D341Med (cell line): Measurements from ENCODE around the gene PRM1.

Experiments used
- DNase-seq: peaks from one replicate; pipeline ENCODE4 v3.0.0; 2012; ENCODE audit warnings: low spot score

The PRM1 gene

GRCh38 chr16:11253995-11254912 lies 26.9 kb downstream of the PRM1 start:
- no peak for DNase-seq

- DNase-seq, result no peak
Measured at GRCh38 chr16:11253009-11253994, 27.8 kb downstream of the PRM1 start.

DNA sequence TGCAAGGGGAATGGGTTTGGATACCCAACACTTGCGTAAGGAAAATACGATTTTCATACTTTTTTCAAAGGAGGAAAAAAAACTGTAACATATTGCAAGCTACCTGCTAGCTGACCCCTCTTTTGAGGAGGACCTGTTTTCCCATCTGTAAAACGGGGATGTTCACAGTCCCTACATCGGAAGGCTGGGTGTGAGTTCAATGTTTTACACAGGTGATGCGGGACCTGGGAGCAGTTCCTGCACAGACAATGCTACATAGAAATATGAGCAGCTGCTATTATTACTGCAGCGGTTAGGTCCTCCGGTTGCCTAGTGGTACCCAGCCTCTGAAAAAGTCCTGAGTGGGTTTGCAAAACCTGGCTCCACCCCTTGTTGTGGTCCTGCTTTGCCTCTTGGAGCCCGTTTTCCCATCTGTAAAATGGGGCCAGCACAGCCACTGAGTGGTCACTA lies 28.6 kb downstream of the PRM1 start:
- no peak for DNase-seq

DNA sequence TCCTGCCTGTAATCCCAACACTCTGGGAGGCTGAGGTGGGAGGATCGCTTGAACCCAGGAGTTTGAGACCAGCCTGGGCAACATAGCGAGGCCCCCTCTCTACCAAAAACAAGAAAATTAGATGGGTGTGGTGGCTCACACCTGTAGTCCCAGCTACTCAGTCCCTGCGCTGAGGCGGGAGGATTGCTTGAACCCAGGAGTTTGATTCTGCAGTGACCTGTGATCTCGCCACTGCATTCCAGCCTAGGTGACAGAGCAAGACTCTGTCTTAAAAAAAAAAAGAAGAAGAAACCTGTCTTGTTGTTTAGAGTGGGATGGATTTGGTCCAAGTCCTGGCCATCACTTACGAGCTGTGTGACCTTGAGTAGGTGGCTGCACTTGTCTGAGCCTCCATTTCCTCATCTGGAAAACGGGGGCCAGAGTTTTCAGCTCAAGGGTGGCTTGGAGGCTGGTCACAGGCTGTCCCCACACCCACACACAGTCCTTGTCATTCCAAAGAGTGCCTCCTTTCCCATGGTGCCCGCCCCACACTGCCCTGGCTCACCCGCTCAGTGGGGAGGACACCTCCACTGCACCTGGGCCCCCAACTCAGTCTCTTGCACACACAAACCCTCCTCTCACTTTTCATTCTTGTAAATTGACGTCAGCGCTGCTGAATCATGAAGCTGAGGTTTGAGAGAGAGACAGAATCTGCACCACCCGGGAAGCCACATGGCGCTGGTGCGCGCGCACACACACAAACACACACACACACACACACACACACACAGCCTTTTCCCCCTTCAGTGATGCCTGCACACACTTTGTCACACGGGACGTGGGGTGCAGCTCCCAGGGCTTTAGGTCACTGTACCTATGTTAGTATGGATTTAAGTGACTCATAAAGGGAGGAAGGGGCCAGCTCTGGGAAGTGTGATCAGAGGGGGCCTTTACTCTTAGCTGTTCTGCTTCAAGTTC lies 29.3 kb downstream of the PRM1 start:
- no peak for DNase-seq

DNA sequence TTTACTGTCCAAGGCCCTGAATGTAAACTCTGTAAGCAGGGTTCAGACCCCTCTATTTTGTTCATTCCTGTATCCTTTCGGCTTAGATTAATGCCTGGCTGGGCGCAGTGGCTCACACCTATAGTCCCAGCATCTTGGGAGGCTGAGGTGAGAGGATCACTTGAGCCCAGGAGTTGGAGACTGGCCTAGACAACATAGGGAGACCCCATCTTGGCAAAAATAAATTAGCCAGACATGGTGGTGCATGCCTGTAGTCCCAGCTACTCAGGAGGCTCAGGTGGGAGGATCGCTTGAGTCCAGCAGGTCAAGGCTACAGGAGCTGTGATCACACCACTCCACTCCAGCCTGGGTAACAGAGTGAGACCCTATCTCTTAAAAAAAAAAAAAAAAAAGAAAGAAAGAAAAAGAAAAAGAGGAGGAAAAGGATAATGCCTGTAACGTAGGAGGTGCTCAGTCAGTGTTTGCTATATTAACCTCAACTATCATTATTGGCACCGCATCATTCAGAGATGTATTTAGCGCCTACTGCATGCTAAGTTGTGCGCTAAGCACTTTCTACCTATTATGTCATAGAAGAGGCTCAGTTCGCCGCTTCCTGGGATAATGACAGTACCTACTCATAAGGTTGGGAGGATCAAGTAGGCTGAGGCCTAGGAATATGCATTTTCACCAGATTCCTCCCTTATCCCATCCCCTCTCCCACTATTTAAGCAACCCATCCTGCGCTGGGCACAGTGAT lies 30.2 kb downstream of the PRM1 start:
- DNase-seq, result no peak

GRCh38 chr16:11250091-11250785 lies 30.9 kb downstream of the PRM1 start:
- no peak for DNase-seq

DNA sequence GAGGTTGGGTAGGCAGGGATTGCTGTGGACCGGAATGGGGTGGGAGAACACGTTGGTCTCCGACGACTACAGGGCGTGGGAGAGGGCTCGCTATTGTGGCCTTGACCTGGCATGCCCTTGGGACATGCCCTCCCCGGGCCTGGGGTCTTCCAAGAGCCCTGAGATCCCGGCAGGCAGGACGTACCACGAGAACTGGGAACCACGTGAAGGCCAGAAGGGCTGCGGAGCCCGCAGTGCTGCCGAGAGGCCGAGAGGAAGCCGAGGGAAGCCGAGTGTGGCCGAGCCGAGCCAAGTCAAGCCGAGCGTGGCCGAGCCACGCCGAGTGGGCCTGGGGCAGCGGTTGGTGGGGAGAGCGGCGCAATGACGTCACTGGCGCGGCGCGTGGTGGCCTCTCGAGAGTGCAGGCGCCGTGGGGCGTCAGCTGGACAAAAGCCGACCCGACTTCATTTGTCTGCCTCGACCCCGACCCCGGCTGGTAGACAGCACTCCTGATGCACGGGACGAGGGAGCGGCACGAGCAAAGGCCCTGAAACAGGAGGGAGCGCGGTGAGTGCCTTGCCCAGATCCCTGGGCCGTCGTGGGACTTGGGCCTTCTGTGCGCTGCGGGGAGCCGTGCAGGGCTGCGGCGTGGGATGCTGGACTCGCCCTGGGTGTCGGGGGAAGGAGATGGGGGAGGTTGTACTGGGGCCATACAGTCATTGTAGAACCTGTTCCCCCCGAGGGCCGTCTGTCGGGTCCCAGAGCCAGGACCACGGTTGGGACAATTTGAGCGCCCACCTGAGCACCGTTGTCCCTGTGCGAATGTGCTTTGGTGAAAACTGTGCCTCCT lies 31.7 kb downstream of the PRM1 start:
- no peak for DNase-seq

GRCh38 chr16:11248133-11248532 lies 33.0 kb downstream of the PRM1 start:
- DNase-seq, result no peak

- DNase-seq, result no peak
Measured at GRCh38 chr16:11245988-11246387, 35.1 kb downstream of the PRM1 start.

- no peak for DNase-seq
Measured at GRCh38 chr16:11245222-11245737, 35.9 kb downstream of the PRM1 start.

- DNase-seq, result no peak
Measured at GRCh38 chr16:11242658-11243057, 38.5 kb downstream of the PRM1 start.

DNA sequence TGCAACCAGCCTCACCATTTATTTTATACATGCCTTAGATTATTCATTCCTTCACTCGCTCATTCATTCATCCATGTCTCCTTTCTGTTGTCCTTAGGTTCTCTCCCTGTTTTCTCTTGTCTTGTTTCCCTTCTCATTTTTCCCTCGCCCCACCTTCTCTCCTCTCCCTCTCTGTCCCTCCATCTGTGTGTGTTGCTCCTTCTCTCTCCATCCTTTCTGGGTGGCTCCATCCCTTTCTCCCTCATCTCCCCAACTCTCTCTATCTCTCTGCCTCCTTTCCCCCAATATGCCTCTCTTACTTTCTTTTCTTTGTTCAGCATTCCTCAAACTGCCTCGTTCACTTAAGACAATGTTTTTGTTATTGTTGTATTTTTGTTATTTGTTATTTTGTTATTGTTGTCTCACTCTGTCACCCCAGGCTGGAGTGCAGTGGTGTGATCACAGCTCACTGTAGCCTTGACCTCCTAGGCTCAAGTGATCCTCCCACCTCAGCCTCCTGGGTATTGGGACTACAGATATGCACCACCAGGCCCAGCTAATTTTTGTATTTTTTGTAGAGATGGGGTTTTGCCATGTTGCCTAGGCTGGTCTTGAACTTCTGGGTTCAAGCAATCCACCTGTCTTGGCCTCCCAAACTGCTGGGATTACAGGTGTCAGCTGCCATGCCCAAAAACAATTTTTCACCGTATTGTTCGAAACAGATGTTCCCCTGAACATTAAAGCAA lies 39.5 kb downstream of the PRM1 start:
- no peak for DNase-seq

DNA sequence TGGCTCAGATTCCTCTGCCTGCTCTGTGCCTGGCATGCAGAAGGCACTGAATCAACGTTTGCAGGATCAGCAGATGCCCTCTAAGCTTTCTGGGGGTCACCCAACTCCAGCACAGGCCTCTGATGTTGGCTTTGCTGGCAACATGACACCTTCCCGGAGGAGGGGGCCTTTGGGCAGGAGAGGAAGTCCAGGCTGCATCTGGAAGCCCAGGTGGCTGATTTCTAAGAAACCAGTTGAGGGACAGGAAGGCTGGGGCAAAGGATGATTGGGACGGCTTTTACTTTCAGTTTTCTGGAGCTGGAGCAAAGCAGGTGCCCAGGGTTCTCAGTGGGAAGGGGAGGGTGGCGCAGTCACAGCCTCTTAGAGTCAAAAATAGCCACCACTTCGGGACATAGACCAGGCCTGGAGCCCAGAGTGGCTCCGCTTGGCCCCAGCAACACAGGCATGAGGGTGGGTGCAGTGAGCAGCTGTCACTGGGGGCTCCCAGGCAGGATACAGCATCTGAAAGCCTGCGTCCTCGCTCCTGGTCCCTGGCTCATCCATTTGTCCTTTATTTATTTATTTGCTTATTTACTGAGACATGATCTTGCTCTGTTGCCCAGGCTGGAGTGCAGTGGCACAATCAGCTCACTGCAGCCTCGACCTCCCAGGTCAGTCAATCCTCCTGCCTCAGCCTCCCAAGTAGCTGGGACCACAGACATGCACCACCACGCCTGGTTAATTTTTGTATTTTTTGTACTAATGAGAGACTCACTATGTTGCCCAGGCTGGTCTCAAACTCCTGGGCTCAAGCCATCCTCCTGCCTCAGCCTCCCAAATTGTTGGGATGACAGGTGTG lies 40.3 kb downstream of the PRM1 start:
- no peak for DNase-seq

GRCh38 chr16:11239644-11240632 lies 41.2 kb downstream of the PRM1 start:
- DNase-seq, result no peak

GRCh38 chr16:11238272-11239202 lies 42.6 kb downstream of the PRM1 start:
- no peak for DNase-seq
